GM12878 (cell line): Measurements from ENCODE around the gene EFNA2. TPM values are rescaled to one million over a fixed set of nuclear protein-coding genes. Genes with fewer than 3 reads are reported as not detected.

ENCODE experiments used
- BACH1 ChIP-seq: fragments of 450-650 bp; IDR thresholded peaks from 2 replicates; pipeline ENCODE4 v1.6.1; 2017; ENCODE audit warnings: mild to moderate bottlenecking, borderline replicate concordance
- CBX5 ChIP-seq: sonication (generic); IDR thresholded peaks from 2 replicates; pipeline ENCODE4 v1.6.1; 2016; ENCODE audit warnings: low read depth, moderate library complexity, mild to moderate bottlenecking, inconsistent platforms
- CHD4 ChIP-seq: fragments of 200-600 bp; sonication (generic); IDR thresholded peaks from 2 replicates; pipeline ENCODE4 v1.6.1; 2016; ENCODE audit warnings: mild to moderate bottlenecking
- GABPA ChIP-seq: IDR thresholded peaks from 2 replicates; pipeline ENCODE4 v1.6.1; 2014; ENCODE audit warnings: antibody characterized with exemption, low read depth, mild to moderate bottlenecking, inconsistent platforms
- HCFC1 ChIP-seq: fragments of 150-350 bp; IDR thresholded peaks from 2 replicates; pipeline ENCODE4 v1.6.1; 2014; ENCODE audit warnings: low read length
- MTA2 ChIP-seq: fragments of 450-650 bp; IDR thresholded peaks from 2 replicates; pipeline ENCODE4 v1.6.1; 2016; ENCODE audit warnings: low read depth, mild to moderate bottlenecking, moderate library complexity
- MXI1 ChIP-seq: fragments of 150-350 bp; IDR thresholded peaks from 2 replicates; pipeline ENCODE4 v1.6.1; 2011; ENCODE audit warnings: low read depth, mild to moderate bottlenecking, inconsistent platforms, low read length, improper control_type of control experiment
- NR2F1 ChIP-seq: fragments of 450-650 bp; conservative IDR thresholded peaks from 2 replicates; pipeline ENCODE4 v1.6.1; 2017; ENCODE audit warnings: mild to moderate bottlenecking
- POLR2AphosphoS2 ChIP-seq: IDR thresholded peaks from 2 replicates; pipeline ENCODE4 v1.6.1; 2011; ENCODE audit warnings: low read depth, mild to moderate bottlenecking, low read length, improper control_type of control experiment, moderate library complexity
- RB1 ChIP-seq: fragments of 450-650 bp; formaldehyde crosslinking; IDR thresholded peaks from 2 replicates; pipeline ENCODE4 v1.6.1; 2017; ENCODE audit warnings: mild to moderate bottlenecking, borderline replicate concordance
- SREBF1 ChIP-seq: IDR thresholded peaks from 2 replicates; pipeline ENCODE4 v1.6.1; 2012; ENCODE audit warnings: mild to moderate bottlenecking, low read length
- WRNIP1 ChIP-seq: IDR thresholded peaks from 2 replicates; pipeline ENCODE4 v1.6.1; 2011; ENCODE audit warnings: low read depth, low read length, improper control_type of control experiment, borderline replicate concordance
- ZBED1 ChIP-seq: IDR thresholded peaks from 2 replicates; pipeline ENCODE4 v1.6.1; 2016; ENCODE audit warnings: borderline replicate concordance
- polyA plus RNA-seq, 11 experiments: library from polyadenylated mRNA; depleted of rRNA in 4 of 11; unstranded in 6 of 11; stranded (reverse) in 5 of 11; fragments of >200 nt; fragmentation: Nextera tagmentation in 4 of 11; fragmentation: Illumina TruSeq in 1 of 11; extraction: Ambion mirVana in 4 of 11; extraction: Trizol in 1 of 11; gene quantifications; 1 replicate in 1 of 11; 2 replicates in 10 of 11; pipeline versions ENCODE4 v1.2.1 to v1.2.3, GENCODE V29; 2011 to 2016; ENCODE audit warnings: inconsistent platforms in 2 of 11, missing spikeins in 2 of 11, low read depth in 1 of 11
- total RNA-seq, 4 experiments: library from RNA; depleted of rRNA in 3 of 4; stranded (reverse); fragments of >200 nt in 3 of 4; fragmentation: Illumina TruSeq in 1 of 4; extraction: Trizol in 1 of 4; gene quantifications; 2 replicates each; pipeline versions ENCODE4 v1.2.1 to v1.2.3, GENCODE V29; 2013 to 2021
- TF ChIP-seq, protein P1 (sequence below): fragments of 150-350 bp; IDR thresholded peaks from 2 replicates; pipeline ENCODE4 v1.6.1; 2016; ENCODE audit warnings: low read depth, low read length
- TF ChIP-seq, protein P2 (sequence below): IDR thresholded peaks from 2 replicates; pipeline ENCODE4 v1.6.1; 2011; ENCODE audit warnings: borderline replicate concordance, low read depth, mild to moderate bottlenecking, moderate library complexity, mixed read lengths, low read length; ENCODE audit not compliant: insufficient read depth; ENCODE audit errors: extremely low read length
- TF ChIP-seq, protein P3 (sequence below): IDR thresholded peaks from 2 replicates; pipeline ENCODE4 v1.6.1; 2012; ENCODE audit warnings: low read depth, low read length, improper control_type of control experiment
- TF ChIP-seq, protein P4 (sequence below): fragments of 450-650 bp; IDR thresholded peaks from 2 replicates; pipeline ENCODE4 v1.6.1; 2016; ENCODE audit warnings: mild to moderate bottlenecking
- TF ChIP-seq, protein P5 (sequence below): fragments of 450-650 bp; IDR thresholded peaks from 2 replicates; pipeline ENCODE4 v1.6.1; 2017; ENCODE audit warnings: borderline replicate concordance

EFNA2 gene
- total and polyA plus RNA-seq, 10 of the 15 experiments (the other 5 are each of a cell fraction or from before 2014, with no cell fraction given): not detected

DNA sequence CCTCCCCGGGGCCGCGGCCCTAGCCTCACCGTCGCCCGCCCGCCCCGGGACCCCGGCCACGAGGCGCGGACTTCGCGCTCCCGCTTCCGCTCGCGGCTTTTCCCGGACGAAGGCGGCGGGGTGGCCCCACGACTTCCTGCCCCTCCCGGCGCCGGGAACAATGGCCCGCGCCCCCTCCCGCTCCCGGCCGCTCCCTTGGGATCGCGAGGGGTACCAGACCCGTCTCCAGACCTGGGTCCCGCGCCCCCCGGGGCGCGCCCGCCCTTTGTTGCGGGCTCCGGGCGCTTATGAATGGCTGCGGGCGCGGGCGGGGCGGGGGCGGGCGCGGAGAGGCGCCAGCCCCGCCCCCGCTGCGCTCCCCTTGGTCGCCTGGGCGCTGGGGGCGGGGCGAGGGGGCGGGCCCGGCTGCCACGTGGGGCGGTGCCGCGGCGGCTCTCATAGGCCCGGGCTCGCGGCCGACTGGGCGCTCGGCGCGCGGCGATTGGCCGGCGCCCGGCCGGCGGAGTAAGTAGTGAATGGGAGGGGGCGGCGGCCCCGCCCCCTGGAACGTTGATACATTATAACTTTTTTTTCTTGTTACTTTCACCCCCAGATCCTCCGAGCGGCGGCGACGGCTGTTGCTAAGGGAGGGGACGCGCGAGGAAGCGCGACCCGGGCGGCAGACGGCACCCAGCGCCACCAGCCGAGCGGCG, 36.2 kb upstream of the EFNA2 start (continued):
- TF ChIP-seq, protein P1, sequence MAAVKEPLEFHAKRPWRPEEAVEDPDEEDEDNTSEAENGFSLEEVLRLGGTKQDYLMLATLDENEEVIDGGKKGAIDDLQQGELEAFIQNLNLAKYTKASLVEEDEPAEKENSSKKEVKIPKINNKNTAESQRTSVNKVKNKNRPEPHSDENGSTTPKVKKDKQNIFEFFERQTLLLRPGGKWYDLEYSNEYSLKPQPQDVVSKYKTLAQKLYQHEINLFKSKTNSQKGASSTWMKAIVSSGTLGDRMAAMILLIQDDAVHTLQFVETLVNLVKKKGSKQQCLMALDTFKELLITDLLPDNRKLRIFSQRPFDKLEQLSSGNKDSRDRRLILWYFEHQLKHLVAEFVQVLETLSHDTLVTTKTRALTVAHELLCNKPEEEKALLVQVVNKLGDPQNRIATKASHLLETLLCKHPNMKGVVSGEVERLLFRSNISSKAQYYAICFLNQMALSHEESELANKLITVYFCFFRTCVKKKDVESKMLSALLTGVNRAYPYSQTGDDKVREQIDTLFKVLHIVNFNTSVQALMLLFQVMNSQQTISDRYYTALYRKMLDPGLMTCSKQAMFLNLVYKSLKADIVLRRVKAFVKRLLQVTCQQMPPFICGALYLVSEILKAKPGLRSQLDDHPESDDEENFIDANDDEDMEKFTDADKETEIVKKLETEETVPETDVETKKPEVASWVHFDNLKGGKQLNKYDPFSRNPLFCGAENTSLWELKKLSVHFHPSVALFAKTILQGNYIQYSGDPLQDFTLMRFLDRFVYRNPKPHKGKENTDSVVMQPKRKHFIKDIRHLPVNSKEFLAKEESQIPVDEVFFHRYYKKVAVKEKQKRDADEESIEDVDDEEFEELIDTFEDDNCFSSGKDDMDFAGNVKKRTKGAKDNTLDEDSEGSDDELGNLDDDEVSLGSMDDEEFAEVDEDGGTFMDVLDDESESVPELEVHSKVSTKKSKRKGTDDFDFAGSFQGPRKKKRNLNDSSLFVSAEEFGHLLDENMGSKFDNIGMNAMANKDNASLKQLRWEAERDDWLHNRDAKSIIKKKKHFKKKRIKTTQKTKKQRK: no peak
- TF ChIP-seq, protein P2, sequence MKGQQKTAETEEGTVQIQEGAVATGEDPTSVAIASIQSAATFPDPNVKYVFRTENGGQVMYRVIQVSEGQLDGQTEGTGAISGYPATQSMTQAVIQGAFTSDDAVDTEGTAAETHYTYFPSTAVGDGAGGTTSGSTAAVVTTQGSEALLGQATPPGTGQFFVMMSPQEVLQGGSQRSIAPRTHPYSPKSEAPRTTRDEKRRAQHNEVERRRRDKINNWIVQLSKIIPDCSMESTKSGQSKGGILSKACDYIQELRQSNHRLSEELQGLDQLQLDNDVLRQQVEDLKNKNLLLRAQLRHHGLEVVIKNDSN: peak; percentile 75
- TF ChIP-seq, protein P3, sequence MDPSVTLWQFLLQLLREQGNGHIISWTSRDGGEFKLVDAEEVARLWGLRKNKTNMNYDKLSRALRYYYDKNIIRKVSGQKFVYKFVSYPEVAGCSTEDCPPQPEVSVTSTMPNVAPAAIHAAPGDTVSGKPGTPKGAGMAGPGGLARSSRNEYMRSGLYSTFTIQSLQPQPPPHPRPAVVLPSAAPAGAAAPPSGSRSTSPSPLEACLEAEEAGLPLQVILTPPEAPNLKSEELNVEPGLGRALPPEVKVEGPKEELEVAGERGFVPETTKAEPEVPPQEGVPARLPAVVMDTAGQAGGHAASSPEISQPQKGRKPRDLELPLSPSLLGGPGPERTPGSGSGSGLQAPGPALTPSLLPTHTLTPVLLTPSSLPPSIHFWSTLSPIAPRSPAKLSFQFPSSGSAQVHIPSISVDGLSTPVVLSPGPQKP: no peak
- no peak for TF ChIP-seq SREBF1
- TF ChIP-seq GABPA: no peak
- TF ChIP-seq CBX5: no peak
- no peak for TF ChIP-seq ZBED1
- TF ChIP-seq, protein P4, sequence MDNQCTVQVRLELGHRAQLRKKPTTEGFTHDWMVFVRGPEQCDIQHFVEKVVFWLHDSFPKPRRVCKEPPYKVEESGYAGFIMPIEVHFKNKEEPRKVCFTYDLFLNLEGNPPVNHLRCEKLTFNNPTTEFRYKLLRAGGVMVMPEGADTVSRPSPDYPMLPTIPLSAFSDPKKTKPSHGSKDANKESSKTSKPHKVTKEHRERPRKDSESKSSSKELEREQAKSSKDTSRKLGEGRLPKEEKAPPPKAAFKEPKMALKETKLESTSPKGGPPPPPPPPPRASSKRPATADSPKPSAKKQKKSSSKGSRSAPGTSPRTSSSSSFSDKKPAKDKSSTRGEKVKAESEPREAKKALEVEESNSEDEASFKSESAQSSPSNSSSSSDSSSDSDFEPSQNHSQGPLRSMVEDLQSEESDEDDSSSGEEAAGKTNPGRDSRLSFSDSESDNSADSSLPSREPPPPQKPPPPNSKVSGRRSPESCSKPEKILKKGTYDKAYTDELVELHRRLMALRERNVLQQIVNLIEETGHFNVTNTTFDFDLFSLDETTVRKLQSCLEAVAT: no peak
- TF ChIP-seq MTA2: no peak
- TF ChIP-seq CHD4: no peak
- TF ChIP-seq HCFC1: no peak
- TF ChIP-seq RB1: no peak
- TF ChIP-seq MXI1: no peak
- TF ChIP-seq NR2F1: 0 out of 2 replicates have a peak, but pooled peaks have one; percentile 10
- no peak; the same call in 1 of the 2 replicates for TF ChIP-seq BACH1
- TF ChIP-seq WRNIP1: no peak
- TF ChIP-seq POLR2AphosphoS2: peak; percentile 71; the same call in 1 of the 2 replicates
- TF ChIP-seq, protein P5, sequence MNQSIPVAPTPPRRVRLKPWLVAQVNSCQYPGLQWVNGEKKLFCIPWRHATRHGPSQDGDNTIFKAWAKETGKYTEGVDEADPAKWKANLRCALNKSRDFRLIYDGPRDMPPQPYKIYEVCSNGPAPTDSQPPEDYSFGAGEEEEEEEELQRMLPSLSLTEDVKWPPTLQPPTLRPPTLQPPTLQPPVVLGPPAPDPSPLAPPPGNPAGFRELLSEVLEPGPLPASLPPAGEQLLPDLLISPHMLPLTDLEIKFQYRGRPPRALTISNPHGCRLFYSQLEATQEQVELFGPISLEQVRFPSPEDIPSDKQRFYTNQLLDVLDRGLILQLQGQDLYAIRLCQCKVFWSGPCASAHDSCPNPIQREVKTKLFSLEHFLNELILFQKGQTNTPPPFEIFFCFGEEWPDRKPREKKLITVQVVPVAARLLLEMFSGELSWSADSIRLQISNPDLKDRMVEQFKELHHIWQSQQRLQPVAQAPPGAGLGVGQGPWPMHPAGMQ: no peak
